ENCODE results near the gene APEH.

The APEH gene

GRCh38 chr3:49652218-49652902 is 21.8 kb upstream of the APEH start:
- FAIRE-seq, result no peak

DNA sequence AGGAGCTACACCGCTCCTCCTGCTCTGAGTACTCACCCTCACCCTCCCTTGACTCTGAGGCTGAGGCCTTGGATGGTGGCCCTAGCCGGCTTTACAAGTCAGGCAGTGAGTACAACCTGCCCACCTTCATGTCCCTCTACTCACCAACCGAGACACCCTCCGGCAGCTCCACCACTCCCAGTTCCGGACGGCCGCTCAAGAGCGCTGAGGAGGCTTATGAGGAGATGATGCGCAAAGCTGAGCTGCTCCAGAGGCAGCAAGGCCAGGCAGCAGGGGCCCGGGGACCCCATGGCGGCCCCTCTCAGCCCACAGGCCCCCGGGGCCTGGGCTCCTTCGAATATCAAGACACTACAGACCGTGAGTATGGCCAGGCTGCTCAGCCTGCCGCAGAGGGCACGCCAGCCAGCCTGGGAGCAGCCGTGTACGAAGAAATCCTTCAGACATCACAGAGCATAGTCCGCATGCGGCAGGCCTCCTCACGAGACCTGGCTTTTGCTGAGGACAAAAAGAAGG is 21.2 kb upstream of the APEH start:
- no peak for FAIRE-seq

- FAIRE-seq, result no peak
Measured at GRCh38 chr3:49653621-49654020, 20.5 kb upstream of the APEH start.

GRCh38 chr3:49654176-49654825 is 19.9 kb upstream of the APEH start:
- no peak for FAIRE-seq

DNA sequence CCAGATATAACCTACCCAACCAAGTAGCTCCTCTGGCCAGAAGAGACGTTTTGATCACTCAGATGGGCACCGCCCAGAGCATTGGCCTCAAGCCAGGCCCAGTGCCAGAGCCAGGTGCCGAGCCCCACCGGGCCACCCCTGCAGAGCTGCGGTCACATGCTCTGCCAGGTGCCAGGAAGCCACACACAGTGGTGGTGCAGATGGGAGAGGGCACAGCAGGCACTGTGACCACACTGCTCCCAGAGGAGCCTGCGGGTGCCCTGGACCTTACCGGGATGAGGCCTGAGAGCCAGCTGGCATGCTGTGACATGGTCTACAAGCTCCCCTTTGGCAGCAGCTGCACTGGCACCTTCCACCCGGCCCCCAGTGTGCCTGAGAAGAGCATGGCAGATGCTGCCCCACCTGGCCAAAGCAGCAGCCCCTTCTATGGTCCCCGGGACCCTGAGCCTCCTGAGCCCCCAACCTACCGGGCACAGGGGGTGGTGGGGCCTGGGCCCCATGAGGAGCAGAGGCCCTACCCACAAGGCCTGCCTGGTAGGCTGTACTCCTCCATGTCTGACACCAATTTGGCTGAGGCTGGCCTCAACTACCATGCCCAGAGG is 19.1 kb upstream of the APEH start:
- no peak for FAIRE-seq

DNA sequence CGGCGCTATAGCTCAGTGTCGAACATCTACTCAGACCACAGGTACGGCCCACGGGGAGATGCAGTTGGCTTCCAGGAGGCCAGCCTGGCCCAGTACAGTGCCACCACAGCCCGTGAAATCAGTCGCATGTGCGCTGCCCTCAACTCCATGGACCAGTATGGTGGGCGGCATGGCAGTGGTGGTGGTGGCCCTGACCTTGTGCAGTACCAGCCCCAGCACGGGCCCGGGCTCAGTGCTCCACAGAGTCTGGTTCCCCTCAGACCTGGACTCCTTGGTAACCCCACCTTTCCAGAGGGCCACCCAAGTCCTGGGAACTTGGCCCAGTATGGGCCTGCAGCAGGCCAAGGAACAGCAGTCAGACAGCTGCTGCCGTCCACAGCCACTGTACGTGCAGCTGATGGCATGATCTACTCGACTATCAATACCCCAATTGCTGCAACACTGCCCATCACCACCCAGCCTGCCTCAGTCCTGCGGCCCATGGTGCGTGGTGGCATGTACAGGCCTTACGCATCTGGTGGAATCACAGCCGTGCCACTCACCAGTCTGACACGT is 18.3 kb upstream of the APEH start:
- FAIRE-seq, result no peak

DNA sequence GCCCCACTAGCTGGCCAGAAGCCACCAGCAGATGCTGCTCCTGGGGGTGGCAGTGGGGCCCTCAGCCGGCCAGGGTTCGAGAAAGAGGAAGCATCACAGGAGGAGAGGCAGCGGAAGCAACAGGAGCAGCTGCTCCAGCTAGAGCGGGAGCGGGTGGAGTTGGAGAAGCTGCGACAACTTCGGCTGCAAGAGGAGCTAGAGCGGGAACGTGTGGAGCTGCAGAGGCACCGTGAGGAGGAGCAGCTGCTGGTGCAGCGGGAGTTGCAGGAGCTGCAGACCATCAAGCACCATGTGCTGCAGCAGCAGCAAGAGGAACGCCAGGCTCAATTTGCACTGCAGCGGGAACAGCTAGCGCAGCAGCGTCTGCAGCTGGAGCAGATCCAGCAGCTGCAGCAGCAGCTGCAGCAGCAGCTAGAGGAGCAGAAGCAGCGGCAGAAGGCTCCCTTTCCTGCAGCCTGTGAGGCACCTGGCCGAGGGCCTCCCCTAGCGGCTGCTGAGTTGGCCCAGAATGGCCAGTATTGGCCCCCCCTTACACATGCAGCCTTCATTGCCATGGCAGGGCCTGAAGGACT is 17.5 kb upstream of the APEH start:
- FAIRE-seq, result no peak

DNA sequence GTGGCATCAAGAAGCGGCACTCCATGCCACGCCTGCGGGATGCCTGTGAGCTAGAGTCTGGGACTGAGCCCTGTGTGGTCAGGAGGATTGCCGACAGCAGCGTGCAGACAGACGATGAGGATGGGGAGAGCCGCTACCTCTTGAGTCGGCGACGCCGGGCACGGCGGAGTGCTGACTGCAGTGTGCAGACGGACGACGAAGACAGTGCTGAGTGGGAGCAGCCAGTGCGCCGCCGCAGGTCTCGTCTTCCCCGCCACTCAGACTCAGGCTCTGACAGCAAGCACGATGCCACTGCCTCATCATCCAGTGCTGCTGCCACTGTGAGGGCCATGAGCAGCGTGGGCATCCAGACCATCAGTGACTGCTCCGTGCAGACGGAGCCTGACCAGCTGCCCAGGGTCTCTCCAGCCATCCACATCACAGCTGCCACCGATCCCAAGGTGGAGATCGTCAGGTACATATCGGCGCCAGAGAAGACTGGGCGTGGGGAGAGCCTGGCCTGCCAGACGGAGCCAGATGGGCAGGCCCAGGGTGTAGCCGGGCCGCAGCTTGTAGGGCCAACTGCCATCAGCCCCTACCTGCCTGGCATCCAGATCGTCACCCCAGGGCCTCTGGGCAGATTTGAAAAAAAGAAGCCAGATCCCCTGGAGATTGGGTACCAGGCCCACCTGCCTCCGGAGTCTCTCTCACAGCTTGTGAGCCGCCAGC is 16.8 kb upstream of the APEH start:
- FAIRE-seq, result no peak

GRCh38 chr3:49658711-49659110 is 15.4 kb upstream of the APEH start:
- no peak for FAIRE-seq

GRCh38 chr3:49659756-49660155 is 14.4 kb upstream of the APEH start:
- FAIRE-seq, result no peak

GRCh38 chr3:49661281-49661680 is 12.9 kb upstream of the APEH start:
- no peak for FAIRE-seq

DNA sequence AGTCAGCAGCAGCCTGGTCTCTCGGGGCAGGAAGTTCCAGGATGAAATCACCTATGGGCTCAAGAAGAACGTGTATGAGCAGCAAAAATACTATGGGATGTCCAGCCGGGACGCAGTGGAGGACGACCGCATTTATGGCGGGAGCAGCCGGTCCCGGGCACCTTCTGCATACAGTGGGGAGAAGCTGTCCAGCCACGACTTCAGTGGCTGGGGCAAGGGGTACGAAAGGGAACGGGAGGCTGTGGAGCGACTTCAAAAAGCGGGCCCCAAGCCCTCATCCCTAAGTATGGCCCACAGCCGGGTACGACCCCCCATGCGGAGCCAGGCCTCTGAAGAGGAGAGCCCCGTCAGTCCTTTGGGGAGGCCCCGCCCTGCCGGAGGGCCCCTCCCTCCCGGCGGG is 12.1 kb upstream of the APEH start:
- FAIRE-seq, result no peak

DNA sequence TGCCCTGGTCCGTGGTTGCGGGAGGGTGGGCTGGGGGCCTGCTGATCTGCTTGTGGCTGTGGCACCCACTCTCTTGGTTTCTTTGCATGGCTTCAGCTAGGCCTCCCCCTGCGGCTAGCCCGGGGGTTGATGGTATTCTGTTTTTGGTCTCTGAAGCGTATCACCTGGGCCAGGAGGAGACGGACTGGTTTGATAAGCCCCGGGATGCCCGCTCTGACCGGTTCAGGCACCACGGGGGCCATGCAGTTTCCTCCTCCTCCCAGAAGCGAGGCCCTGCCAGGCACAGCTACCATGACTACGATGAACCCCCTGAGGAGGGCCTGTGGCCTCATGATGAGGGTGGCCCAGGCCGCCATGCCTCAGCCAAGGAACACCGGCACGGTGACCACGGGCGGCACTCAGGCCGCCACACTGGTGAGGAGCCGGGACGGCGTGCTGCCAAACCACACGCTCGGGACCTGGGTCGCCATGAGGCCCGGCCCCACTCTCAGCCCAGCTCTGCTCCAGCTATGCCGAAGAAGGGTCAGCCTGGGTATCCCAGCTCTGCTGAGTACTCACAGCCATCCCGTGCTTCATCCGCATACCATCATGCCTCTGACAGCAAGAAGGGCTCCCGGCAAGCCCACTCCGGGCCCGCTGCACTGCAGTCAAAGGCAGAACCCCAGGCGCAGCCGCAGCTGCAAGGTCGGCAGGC is 11.3 kb upstream of the APEH start:
- no peak for FAIRE-seq

- no peak for FAIRE-seq
Measured at GRCh38 chr3:49663831-49664230, 10.3 kb upstream of the APEH start.

GRCh38 chr3:49664300-49664699 is 9.9 kb upstream of the APEH start:
- FAIRE-seq, result no peak

GRCh38 chr3:49665822-49666519 is 8.2 kb upstream of the APEH start:
- no peak for FAIRE-seq

GRCh38 chr3:49666592-49666991 is 7.6 kb upstream of the APEH start:
- FAIRE-seq, result no peak

DNA sequence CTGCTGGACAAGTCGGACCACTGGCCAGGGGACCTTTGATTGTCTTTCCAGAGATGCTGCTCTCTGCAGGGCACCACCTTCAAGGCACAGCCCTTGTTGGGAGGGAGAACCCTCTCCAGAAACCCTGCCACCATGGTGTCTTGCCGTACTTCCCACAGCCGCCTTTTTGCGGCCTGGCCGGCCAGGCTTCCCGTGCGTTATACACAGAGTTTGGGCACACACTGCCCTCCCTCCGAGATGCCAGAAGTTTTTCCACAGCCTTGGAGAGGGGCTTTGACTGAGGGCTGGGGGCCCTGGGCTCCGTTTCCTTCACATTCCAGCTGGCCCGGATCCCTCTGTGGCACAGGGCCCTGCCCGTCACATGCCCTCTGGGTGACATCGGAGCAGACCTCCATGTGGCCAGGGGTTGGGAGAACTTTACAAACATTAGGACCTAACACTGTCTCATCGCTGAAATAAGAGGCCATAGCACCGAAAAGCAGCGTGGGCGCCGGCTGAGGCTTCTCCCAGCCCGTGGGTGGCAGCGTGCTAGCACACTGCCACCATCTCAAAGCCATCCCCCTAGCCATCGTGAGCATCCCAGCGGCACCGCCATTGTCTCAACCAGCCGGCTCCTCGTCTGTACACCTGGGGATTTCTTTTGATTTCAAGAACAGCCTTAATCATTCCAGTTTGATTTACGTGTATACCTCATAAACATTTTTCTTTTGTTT is 6.3 kb upstream of the APEH start:
- no peak for FAIRE-seq

DNA sequence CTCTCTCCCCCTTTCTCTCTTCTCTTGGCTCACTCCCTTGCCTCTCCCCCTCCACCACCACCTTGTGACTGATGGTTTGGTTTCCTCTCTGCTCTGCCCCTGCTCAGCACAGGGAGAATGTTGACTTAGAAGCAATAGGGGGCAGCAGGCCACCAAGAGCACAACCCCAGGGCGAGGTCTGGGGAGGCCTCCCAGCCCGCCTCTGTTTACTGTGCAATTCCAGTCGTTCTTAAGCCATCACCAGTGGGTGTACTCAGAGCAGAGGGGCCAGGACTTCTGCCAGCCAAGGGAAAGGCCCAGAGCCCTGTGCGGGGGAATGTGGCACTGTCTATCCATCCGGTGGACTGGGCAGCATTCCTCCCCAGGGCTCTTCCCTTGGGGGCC is 5.7 kb upstream of the APEH start:
- no peak for FAIRE-seq

DNA sequence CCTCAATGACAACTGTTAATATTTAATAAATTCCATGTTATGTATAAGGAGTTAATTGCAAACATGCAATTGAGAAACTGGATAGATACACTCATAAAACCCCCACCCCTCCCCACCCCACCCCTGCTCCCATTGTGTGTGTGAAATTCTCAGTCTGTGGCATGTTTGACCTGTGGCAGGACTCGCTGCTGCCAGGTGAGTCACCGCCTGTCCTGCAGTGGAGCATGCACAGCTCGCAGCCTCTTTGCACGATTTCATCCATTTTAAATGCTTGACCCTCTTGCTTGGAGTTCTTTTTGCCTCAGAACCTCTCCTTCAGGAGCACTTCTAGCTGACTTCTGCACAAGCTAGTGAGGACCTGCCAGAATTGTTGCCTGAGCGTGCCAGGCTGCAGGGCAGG is 5.3 kb upstream of the APEH start:
- no peak for FAIRE-seq

GRCh38 chr3:49669352-49669751 is 4.8 kb upstream of the APEH start:
- no peak for FAIRE-seq
